Endodermal cell (in vitro differentiated cells): ENCODE data around the gene RRAD. TPM values are rescaled to one million over a fixed set of nuclear protein-coding genes. Genes with fewer than 3 reads are reported as not detected.

ENCODE experiments used
- DNase-seq: peaks from one replicate; pipeline ENCODE4 v3.0.0-alpha.2; 2017
- H3K27ac ChIP-seq: 2 replicates; pipeline ENCODE4 v1.5.1; 2013; ENCODE audit warnings: mild to moderate bottlenecking, low read depth, low read length, moderate library complexity
- H3K27me3 ChIP-seq: 2 replicates; pipeline ENCODE4 v1.6.1; 2013; ENCODE audit warnings: mild to moderate bottlenecking, low read length, moderate library complexity; ENCODE audit not compliant: insufficient read depth, control insufficient read depth, poor library complexity, severe bottlenecking
- H3K36me3 ChIP-seq: 2 replicates; pipeline ENCODE4 v1.7.0; 2013; ENCODE audit warnings: mild to moderate bottlenecking, low read length, moderate library complexity; ENCODE audit not compliant: control insufficient read depth, insufficient read depth
- H3K4me1 ChIP-seq: one replicate; pipeline ENCODE4 v1.7.0; 2013; ENCODE audit warnings: low read length; ENCODE audit not compliant: control insufficient read depth, insufficient read depth
- H3K4me3 ChIP-seq: 2 replicates; pipeline ENCODE4 v1.5.1; 2013; ENCODE audit warnings: mild to moderate bottlenecking, low read length, moderate library complexity
- H3K9ac ChIP-seq: 2 replicates; pipeline ENCODE4 v1.6.1; 2013; ENCODE audit warnings: mild to moderate bottlenecking, low read length, moderate library complexity; ENCODE audit not compliant: poor library complexity, severe bottlenecking; ENCODE audit errors: extremely low read depth
- H3K9me3 ChIP-seq: 2 replicates; pipeline ENCODE4 v1.6.1; 2013; ENCODE audit warnings: mild to moderate bottlenecking, low read length, moderate library complexity; ENCODE audit not compliant: control insufficient read depth
- H3K27ac Mint-ChIP-seq: 2 replicates; pipeline ENCODE4 v1.8.0; 2020; ENCODE audit warnings: mixed read lengths
- H3K27me3 Mint-ChIP-seq: 2 replicates; pipeline ENCODE4 v1.8.0; 2021; ENCODE audit warnings: mild to moderate bottlenecking, mixed read lengths; ENCODE audit not compliant: insufficient read depth
- H3K36me3 Mint-ChIP-seq: 2 replicates; pipeline ENCODE4 v1.8.0; 2020; ENCODE audit warnings: low read depth, mixed read lengths
- H3K4me1 Mint-ChIP-seq: 2 replicates; pipeline ENCODE4 v1.8.0; 2020; ENCODE audit warnings: mixed read lengths
- H3K4me3 Mint-ChIP-seq: 2 replicates; pipeline ENCODE4 v1.8.0; 2020; ENCODE audit warnings: mild to moderate bottlenecking, moderate library complexity, mixed read lengths
- H3K9me3 Mint-ChIP-seq: 2 replicates; pipeline ENCODE4 v1.8.0; 2020; ENCODE audit warnings: mild to moderate bottlenecking, mixed read lengths
- WGBS, 2 experiments: methylation state at CpG; one replicate each; pipeline versions ENCODE4 v1.1.5 to v1.1.7; 2013; ENCODE audit warnings: missing lambda C conversion rate in 2 of 2, mixed read lengths in 1 of 2; ENCODE audit not compliant: insufficient coverage in 1 of 2, insufficient read length in 1 of 2; 5-methylcytosine and 5-hydroxymethylcytosine counted together
- total RNA-seq, 2 donors: library from RNA; stranded (reverse); fragmentation: NEBNext Ultra II Directional in 1 of 2; extraction: Animal tissue kit (Norgen Biotek cat#: 25700) in 1 of 2; gene quantifications; 2 replicates in 1 of 2; 3 replicates in 1 of 2; pipeline ENCODE4 v1.2.1, GENCODE V29; 2021
- TF ChIP-seq, protein P1 (sequence below): fragments of 200-600 bp; sonication (generic); conservative IDR thresholded peaks from 2 replicates; pipeline ENCODE4 v1.5.0; 2021; ENCODE audit warnings: antibody characterized with exemption, mild to moderate bottlenecking

RRAD gene
- total RNA-seq, 2 donors from 2014 or later, result 0.55 TPM; not detected in 1

DNA sequence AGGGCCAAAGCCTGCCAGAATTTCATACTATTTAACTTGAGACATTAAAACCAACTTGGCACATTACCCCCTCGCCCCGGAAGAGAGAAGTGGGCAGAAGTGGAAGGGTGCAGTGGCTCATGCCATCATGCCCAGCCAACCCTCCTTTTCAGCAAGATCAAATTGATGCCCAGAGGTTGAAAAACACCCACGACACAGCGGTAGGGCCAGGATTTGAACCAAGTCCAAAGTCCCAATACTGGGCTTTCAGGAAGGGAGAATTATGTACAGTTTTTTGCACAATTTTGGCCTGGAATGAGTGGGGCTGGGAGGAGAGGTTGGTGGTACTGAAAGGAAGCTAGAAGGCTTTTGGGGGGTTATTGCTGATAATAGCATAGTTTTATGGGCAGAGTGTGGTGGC is 34.0 kb downstream of the RRAD start:
- Mint-ChIP-seq H3K4me3 (no peak overlapping the region), H3K27ac (no peak overlapping the region), H3K4me1 (peaks cover 12% of the 10 kb centered on the region), H3K36me3 (peaks cover 10% of the 10 kb centered on the region), H3K27me3 (no peaks in the 10 kb centered on the region), H3K9me3 (no peaks in the 10 kb centered on the region)
- TF ChIP-seq, protein P1, sequence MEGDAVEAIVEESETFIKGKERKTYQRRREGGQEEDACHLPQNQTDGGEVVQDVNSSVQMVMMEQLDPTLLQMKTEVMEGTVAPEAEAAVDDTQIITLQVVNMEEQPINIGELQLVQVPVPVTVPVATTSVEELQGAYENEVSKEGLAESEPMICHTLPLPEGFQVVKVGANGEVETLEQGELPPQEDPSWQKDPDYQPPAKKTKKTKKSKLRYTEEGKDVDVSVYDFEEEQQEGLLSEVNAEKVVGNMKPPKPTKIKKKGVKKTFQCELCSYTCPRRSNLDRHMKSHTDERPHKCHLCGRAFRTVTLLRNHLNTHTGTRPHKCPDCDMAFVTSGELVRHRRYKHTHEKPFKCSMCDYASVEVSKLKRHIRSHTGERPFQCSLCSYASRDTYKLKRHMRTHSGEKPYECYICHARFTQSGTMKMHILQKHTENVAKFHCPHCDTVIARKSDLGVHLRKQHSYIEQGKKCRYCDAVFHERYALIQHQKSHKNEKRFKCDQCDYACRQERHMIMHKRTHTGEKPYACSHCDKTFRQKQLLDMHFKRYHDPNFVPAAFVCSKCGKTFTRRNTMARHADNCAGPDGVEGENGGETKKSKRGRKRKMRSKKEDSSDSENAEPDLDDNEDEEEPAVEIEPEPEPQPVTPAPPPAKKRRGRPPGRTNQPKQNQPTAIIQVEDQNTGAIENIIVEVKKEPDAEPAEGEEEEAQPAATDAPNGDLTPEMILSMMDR, result no peak
- Histone ChIP-seq H3K36me3 (peaks cover 5% of the 10 kb centered on the region), H3K4me3 (no peak overlapping the region), H3K4me1 (peaks cover 5% of the 10 kb centered on the region), H3K27ac (no peak overlapping the region), H3K27me3 (no peaks in the 10 kb centered on the region), H3K9me3 (no peaks in the 10 kb centered on the region), H3K9ac (no peak overlapping the region)
- no peak for DNase-seq
- WGBS, 2 experiments, result 77 to 95% methylated on average over 2 to 4 of the region's 4 CpGs

DNA sequence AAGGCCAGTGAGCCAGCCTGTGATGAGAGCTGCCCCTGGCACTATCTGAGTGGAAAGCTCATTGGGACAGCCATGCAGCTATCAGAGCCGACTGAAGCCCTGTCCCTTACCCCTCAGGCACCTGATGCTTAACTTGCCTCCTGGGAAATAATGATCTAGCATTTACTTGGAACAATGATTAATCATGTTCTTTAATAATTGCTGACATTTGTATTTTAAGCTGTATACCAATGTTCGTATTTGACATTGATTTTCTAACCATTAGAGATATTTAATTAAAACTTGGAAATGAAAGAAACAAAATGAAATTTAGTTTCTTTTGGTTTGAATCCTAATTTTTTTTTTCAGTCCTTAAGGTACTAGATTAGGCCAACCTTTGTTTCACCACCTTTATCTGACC is 34.5 kb downstream of the RRAD start:
- peaks cover 11% of the 10 kb centered on the region for H3K36me3 Mint-ChIP-seq

DNA sequence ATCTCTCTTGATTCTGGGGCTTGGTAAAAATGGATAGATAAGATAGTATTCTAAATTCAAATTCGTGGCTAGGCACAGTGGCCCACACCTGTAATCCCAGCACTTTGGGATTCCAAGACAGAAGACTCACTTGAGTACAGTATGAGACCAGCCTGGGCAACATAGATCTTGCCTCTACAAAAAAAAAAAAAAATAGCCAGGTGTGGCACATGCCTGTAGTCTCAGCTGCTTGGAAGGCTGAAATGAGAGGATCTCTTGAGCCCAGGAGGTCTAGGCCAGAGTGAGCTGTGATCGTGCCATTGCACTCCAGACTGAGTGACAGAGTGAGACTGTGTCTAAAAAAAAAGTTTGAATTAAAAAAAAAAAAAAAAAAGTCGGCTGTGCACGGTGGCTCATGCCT is 35.7 kb downstream of the RRAD start:
- Mint-ChIP-seq H3K27me3 (no peaks in the 10 kb centered on the region), H3K9me3 (no peaks in the 10 kb centered on the region), H3K4me3 (no peak overlapping the region), H3K4me1 (peaks cover 22% of the 10 kb centered on the region), H3K36me3 (peaks cover 23% of the 10 kb centered on the region), H3K27ac (no peak overlapping the region)
- DNase-seq, result no peak
- WGBS, 2 experiments, result 89 to 100% methylated on average over 1 to 3 of the region's 4 CpGs
- TF ChIP-seq, protein P1, result no peak
- Histone ChIP-seq H3K9ac (no peak overlapping the region), H3K27me3 (no peaks in the 10 kb centered on the region), H3K36me3 (peaks cover 18% of the 10 kb centered on the region), H3K4me3 (no peak overlapping the region), H3K9me3 (no peaks in the 10 kb centered on the region), H3K4me1 (peaks cover 11% of the 10 kb centered on the region), H3K27ac (no peak overlapping the region)

More for the DNA sequence above, 34.5 kb downstream of the RRAD start:
- H3K9me3 Mint-ChIP-seq, result no peaks in the 10 kb centered on the region
- Histone ChIP-seq H3K9ac (no peak overlapping the region), H3K36me3 (peaks cover 8% of the 10 kb centered on the region), H3K4me1 (peaks cover 8% of the 10 kb centered on the region), H3K9me3 (no peaks in the 10 kb centered on the region), H3K27me3 (no peaks in the 10 kb centered on the region), H3K4me3 (no peak overlapping the region), H3K27ac (no peak overlapping the region)
- DNase-seq, result no peak
- no peak overlapping the region for H3K27ac Mint-ChIP-seq
- no peaks in the 10 kb centered on the region for H3K27me3 Mint-ChIP-seq
- WGBS, 2 experiments, result 91% methylated on average over 2 of the region's 2 CpGs; no CpG with 5 or more reads in 1 of the 2 experiments
- TF ChIP-seq, protein P1, result no peak
- H3K4me1 Mint-ChIP-seq, result peaks cover 18% of the 10 kb centered on the region
- H3K4me3 Mint-ChIP-seq, result no peak overlapping the region
